K562 (cell line): Measurements from ENCODE around the gene QARS1. TPM values are rescaled to one million over a fixed set of nuclear protein-coding genes. Genes with fewer than 3 reads are reported as not detected.

Experiments used
- ATAC-seq: fragments of 200-7000 bp; cut with Tn5 transposase; 3 replicates; pipeline ENCODE4 v1.9.1; 2020; ENCODE audit warnings: moderate library complexity
- BruUV-seq: library from RNA; stranded (reverse); fragments of 400-500 nt; replicated peaks from 2 replicates; lab custom pipeline; 2021; lab: Mats Ljungman, UMichigan
- CTCF ChIA-PET: fragments of 300-600 bp; formaldehyde crosslinking; extraction: SDS; loops from one replicate; lab custom pipeline; 2021; ENCODE audit warnings: low intra/inter-chr PET ratio; lab: Yijun Ruan, JAX
- POLR2A ChIA-PET: fragments of 300-600, 350-650 bp; sonication (Branson Sonifier 250); formaldehyde crosslinking; extraction: SDS; loops from one replicate; lab custom pipeline; 2021; ENCODE audit warnings: antibody characterized with exemption, inconsistent platforms; lab: Yijun Ruan, JAX
- DNase-seq, 4 experiments: peaks; one replicate each; pipeline versions ENCODE4 v3.0.0 to v3.0.0-alpha.2; 2011 to 2018; ENCODE audit warnings: low spot score in 3 of 4, mixed read lengths in 3 of 4; ENCODE audit errors: extremely low read depth in 1 of 4
- FAIRE-seq: peaks from 2 replicates; lab custom pipeline; 2011; peaks lifted over from hg19 to GRCh38; lab: Jason Lieb, UNC
- H2AFZ ChIP-seq: 2 replicates; pipeline ENCODE4 v1.6.0; 2011; ENCODE audit warnings: low read depth, low read length, control low read depth, inconsistent platforms
- H3K27ac ChIP-seq: fragments of 200-600 bp; 3 replicates; pipeline ENCODE4 v1.8.0; 2011; ENCODE audit warnings: low read depth, mild to moderate bottlenecking, control low read depth, inconsistent platforms, low read length, moderate library complexity, mixed read lengths; ENCODE audit errors: extremely low read depth
- H3K27me3 ChIP-seq, 2 experiments: fragments of 300-600 bp in 1 of 2; 2 replicates in 1 of 2; 3 replicates in 1 of 2; pipeline versions ENCODE4 v1.6.0 to v1.8.0; 2011; ENCODE audit warnings: inconsistent platforms in 2 of 2, low read length in 2 of 2, mild to moderate bottlenecking in 1 of 2, mixed read lengths in 1 of 2, moderate library complexity in 1 of 2; ENCODE audit not compliant: control insufficient read depth in 2 of 2, insufficient read depth in 2 of 2
- H3K36me3 ChIP-seq: fragments of 300-600 bp; 3 replicates; pipeline ENCODE4 v1.8.0; 2011; ENCODE audit warnings: mild to moderate bottlenecking, low read length, inconsistent platforms; ENCODE audit not compliant: control insufficient read depth, insufficient read depth
- H3K4me1 ChIP-seq, 2 experiments: fragments of 200-600 bp in 1 of 2; replicated peaks in 1 of 2; 2 replicates in 1 of 2; 3 replicates in 1 of 2; pipeline versions ENCODE4 v1.5.1 to v1.8.0; 2011; ENCODE audit warnings: inconsistent platforms in 2 of 2, low read length in 2 of 2, mild to moderate bottlenecking in 1 of 2, mixed read lengths in 1 of 2, moderate library complexity in 1 of 2; ENCODE audit not compliant: control insufficient read depth in 2 of 2, insufficient read depth in 2 of 2
- H3K4me2 ChIP-seq: 2 replicates; pipeline ENCODE4 v1.6.1; 2011; ENCODE audit warnings: low read length, control low read depth, inconsistent platforms, mixed read lengths; ENCODE audit not compliant: insufficient read depth
- H3K4me3 ChIP-seq: fragments of 200-600 bp; sonication (generic), shearing (Covaris generic); 2 replicates; pipeline ENCODE4 v1.5.1; 2016; ENCODE audit warnings: control low read depth, inconsistent platforms
- H3K79me2 ChIP-seq: fragments of 200-600 bp; 3 replicates; pipeline ENCODE4 v1.8.0; 2011; ENCODE audit warnings: low read length, inconsistent platforms; ENCODE audit not compliant: control insufficient read depth, insufficient read depth
- H3K9ac ChIP-seq, 2 experiments: 2 replicates each; pipeline versions ENCODE4 v1.6.0 to v1.6.1; 2011; ENCODE audit warnings: low read depth in 2 of 2, low read length in 2 of 2, control low read depth in 1 of 2, inconsistent platforms in 1 of 2, mild to moderate bottlenecking in 1 of 2, mixed read lengths in 1 of 2; ENCODE audit not compliant: insufficient read depth in 1 of 2
- H3K9me1 ChIP-seq: one replicate; pipeline ENCODE4 v1.6.0; 2011; ENCODE audit warnings: inconsistent platforms, mild to moderate bottlenecking, low read length, moderate library complexity; ENCODE audit not compliant: control insufficient read depth, insufficient read depth
- H3K9me3 ChIP-seq: replicated peaks from 2 replicates; pipeline ENCODE4 v1.5.1; 2011; ENCODE audit warnings: low read depth, low read length, inconsistent platforms; ENCODE audit not compliant: control insufficient read depth, insufficient read depth
- H4K20me1 ChIP-seq: replicated peaks from 2 replicates; pipeline ENCODE4 v1.6.1; 2011; ENCODE audit warnings: low read length, inconsistent platforms, mixed read lengths; ENCODE audit not compliant: control insufficient read depth, insufficient read depth
- ARID1B ChIP-seq: fragments of 450-650 bp; IDR thresholded peaks from 2 replicates; pipeline ENCODE4 v1.6.1; 2016; ENCODE audit warnings: antibody characterized with exemption, mild to moderate bottlenecking, inconsistent platforms
- FOXA1 ChIP-seq: fragments of 450-650 bp; IDR thresholded peaks from 2 replicates; pipeline ENCODE4 v1.6.1; 2016; ENCODE audit warnings: mild to moderate bottlenecking, borderline replicate concordance
- FOXJ3 ChIP-seq: sonication (generic); formaldehyde crosslinking; IDR thresholded peaks from 2 replicates; pipeline ENCODE4 v1.4.0; 2020; ENCODE audit warnings: mild to moderate bottlenecking, missing genetic modification reagents
- HMGN3 ChIP-seq: IDR thresholded peaks from 2 replicates; pipeline ENCODE4 v1.6.1; 2011; ENCODE audit warnings: borderline replicate concordance, low read depth, mild to moderate bottlenecking, mixed read lengths, low read length; ENCODE audit not compliant: insufficient read length; ENCODE audit errors: extremely low read depth
- MEIS2 ChIP-seq: fragments of 450-650 bp; IDR thresholded peaks from 2 replicates; pipeline ENCODE4 v1.6.1; 2014; ENCODE audit warnings: mild to moderate bottlenecking; ENCODE audit not compliant: partially characterized antibody
- PRPF4 ChIP-seq: fragments of 200-400 bp; formaldehyde crosslinking; IDR thresholded peaks from one replicate; pipeline ENCODE4 v1.6.1; 2017; ENCODE audit warnings: low read length, low read depth, mild to moderate bottlenecking; ENCODE audit not compliant: insufficient read depth, poor library complexity, severe bottlenecking
- STAG1 ChIP-seq: sonication (generic); formaldehyde crosslinking; IDR thresholded peaks from 2 replicates; pipeline ENCODE4 v1.5.0; 2020; ENCODE audit warnings: missing genetic modification reagents, borderline replicate concordance
- ZBTB7A ChIP-seq: IDR thresholded peaks from 2 replicates; pipeline ENCODE4 v1.6.1; 2011; ENCODE audit warnings: low read depth, mild to moderate bottlenecking, low read length, moderate library complexity, borderline replicate concordance; ENCODE audit not compliant: control insufficient read depth
- ZNF175 ChIP-seq: fragments of 200-800 bp; sonication (Bioruptor generic); IDR thresholded peaks from 2 replicates; pipeline ENCODE4 v1.6.1; 2016; ENCODE audit warnings: low read depth, mild to moderate bottlenecking, missing genetic modification characterization, missing compliant biosample characterization
- ZNF507 ChIP-seq: conservative IDR thresholded peaks from 2 replicates; pipeline ENCODE4 v1.6.1; 2017; ENCODE audit warnings: missing genetic modification characterization, missing compliant biosample characterization
- WGBS: fragments of 100-300 bp; shearing (Covaris generic); methylation state at CpG from one replicate; pipeline ENCODE4 v1.1.6; 2016; ENCODE audit warnings: low coverage, mixed read lengths; ENCODE audit not compliant: insufficient coverage; ENCODE audit errors: missing lambda C conversion rate; 5-methylcytosine and 5-hydroxymethylcytosine counted together
- in situ Hi-C: fragments of 300-500 bp; cut with MboI; formaldehyde crosslinking; loops from 4 replicates; pipeline ENCODE4 v1.15.0; 2018; ENCODE audit warnings: inconsistent platforms, mixed read lengths
- intact Hi-C: fragments of 100-400 bp; cut with micrococcal nuclease; formaldehyde crosslinking; loops from 2 replicates; pipeline ENCODE4 v1.14.2; 2022
- polyA plus RNA-seq, 8 experiments: library from polyadenylated mRNA; depleted of rRNA in 4 of 8; stranded (reverse) in 5 of 8; unstranded in 3 of 8; fragments of >200 nt; fragmentation: Nextera tagmentation in 2 of 8; fragmentation: Illumina TruSeq in 1 of 8; extraction: Ambion mirVana in 2 of 8; extraction: Trizol in 1 of 8; gene quantifications; 2 replicates each; pipeline versions ENCODE4 v1.2.1 to v1.2.3, GENCODE V29; 2011 to 2014; ENCODE audit warnings: inconsistent platforms in 1 of 8, missing spikeins in 1 of 8
- total RNA-seq, 7 experiments: library from RNA; depleted of rRNA in 6 of 7; stranded (reverse); fragments of >200 nt in 6 of 7; fragmentation: Illumina TruSeq in 2 of 7; extraction: Trizol in 2 of 7; gene quantifications; 2 replicates each; pipeline versions ENCODE4 v1.2.1 to v1.2.3, GENCODE V29; 2011 to 2021; ENCODE audit warnings: low replicate concordance in 1 of 7
- TF ChIP-seq, protein P1 (sequence below): fragments of 450-650 bp; IDR thresholded peaks from 2 replicates; pipeline ENCODE4 v1.6.1; 2016; ENCODE audit warnings: borderline replicate concordance
- TF ChIP-seq, protein P2 (sequence below), 2 experiments: fragments of 200-800 bp in 1 of 2; sonication (Bioruptor generic) in 1 of 2; sonication (generic) in 1 of 2; formaldehyde crosslinking in 1 of 2; IDR thresholded peaks in 1 of 2; conservative IDR thresholded peaks in 1 of 2; 2 replicates each; pipeline versions ENCODE4 v1.5.0 to v1.6.1; 2016 to 2020; ENCODE audit warnings: missing compliant biosample characterization in 1 of 2, missing genetic modification characterization in 1 of 2, missing genetic modification reagents in 1 of 2

The QARS1 gene
- total and polyA plus RNA-seq, 9 of the 15 experiments (the other 6 are each of a cell fraction or from before 2014, with no cell fraction given), result 148 to 310 (median 273) TPM

DNA sequence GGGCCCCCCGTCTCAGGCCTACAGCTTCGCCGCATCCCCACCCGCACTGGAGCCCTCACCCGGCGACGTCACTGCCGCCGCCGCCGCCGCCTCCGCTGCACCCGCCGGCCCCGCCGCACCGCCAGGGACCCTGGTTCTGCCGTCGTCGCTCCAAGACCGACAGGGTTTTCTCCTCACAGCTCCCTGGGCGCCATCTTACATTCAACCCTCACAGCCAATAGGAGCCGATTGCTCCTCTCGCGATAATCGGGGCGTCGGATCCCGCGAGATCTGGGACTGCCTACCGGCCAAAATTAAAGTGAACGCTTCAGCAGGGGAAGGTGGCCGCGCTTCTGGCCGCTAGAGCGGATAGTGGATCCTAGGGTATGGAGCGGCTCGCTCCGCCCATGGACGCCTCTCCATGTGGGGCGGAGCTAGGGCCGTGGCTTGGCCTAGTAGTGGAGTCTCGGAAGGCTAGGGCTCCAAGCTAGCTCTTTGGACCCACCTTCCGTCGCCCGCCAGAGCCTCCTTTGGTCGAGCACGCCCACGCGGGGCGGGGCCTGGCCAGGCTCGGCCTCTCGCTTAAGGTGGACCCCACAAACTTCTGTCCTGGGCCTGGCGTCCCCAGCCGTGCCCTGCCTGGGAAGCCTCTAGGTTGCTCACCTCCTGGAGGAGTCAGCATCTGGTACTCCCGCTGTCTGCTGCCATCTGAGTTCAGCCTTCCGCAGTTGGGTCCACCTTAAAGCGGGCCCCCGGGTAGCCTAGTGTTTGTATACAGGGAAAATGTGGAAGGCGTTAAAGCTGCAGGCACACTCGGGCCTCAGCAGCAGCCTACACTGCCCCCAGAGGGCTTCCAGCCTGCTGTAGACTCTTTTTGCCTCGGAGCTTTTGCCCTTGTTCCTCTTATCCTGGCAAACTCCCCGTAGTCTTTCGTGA, 10.4 kb downstream of the QARS1 start, which contains the start of gene QRICH1 (continued):
- no peak for TF ChIP-seq ZNF507 (tag)
- no peak for TF ChIP-seq MEIS2
- TF ChIP-seq FOXA1, result no peak
- TF ChIP-seq ARID1B, result no peak
- TF ChIP-seq FOXJ3 (CRISPR knock-in tag), result no peak
- TF ChIP-seq, all 486 proteins: peak for 106

DNA sequence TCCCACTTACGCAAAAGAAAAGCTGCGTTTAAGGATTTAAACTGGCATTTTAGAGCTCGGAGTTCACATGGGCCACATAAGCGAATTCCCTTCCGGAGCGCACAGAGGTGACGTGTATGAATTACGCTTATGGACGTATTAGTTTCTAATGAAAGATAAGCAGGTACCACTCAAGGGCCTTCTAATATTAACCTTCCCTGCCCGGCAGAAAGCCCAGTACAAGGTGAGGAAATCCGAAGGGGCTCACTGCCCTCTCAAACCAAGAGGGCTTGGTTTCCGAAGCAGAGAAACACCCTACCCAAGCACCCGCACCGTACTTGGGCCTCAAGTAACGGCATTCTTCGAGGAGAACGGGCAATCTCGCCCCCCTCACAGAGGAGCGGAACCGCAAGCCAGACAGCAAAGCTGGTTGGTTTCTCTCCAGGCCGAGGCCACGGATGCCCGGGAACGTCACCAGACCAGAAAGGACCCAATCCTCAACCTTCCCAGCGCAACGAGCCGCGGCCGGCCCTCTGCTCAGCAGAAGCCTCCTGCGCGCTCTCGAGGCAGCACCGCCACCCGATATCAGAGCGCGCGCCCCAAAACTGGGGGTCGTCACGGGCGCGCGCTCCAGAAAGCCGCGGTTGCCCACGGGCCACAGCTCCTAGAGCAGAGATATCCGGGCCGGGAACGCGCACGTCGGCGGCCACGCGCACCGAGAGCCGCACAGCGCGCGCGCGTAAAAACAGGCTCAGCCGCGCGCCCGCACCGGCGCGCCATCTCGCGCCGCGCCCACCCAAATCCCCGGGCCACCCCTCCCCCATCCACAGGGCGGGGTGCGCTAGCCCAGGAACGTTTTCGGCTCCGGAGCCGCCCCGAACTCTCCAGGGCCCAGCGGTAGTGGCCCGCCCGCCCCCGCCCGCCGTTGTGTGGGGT, 11.4 kb downstream of the QARS1 start:
- TSS peak; percentile 58 for BruUV-seq
- WGBS, result under 1% methylated on average over 15 of the region's 86 CpGs
- H2AFZ ChIP-seq, result peak overlapping the region; percentile 98; the same call in 1 of the 2 replicates
- intact Hi-C loops, result no loop called here
- peaks cover 44% of the 10 kb centered on the region for H3K36me3 ChIP-seq
- peak overlapping the region; percentile 97 for H3K27ac ChIP-seq
- peak; percentile 42 for ATAC-seq
- H3K4me2 ChIP-seq, result peak overlapping the region; percentile 91
- peaks cover 11 to 22% of the 10 kb centered on the region in 2 experiments; a peak in 4 of 5 replicates for H3K4me1 ChIP-seq
- peaks cover 16% of the 10 kb centered on the region for H4K20me1 ChIP-seq
- no peak for FAIRE-seq
- H3K79me2 ChIP-seq, result peaks cover 51% of the 10 kb centered on the region
- no peaks in the 10 kb centered on the region for H3K9me3 ChIP-seq
- CTCF ChIA-PET, result no interaction called here
- DNase-seq, result peak; percentile 71 to 88 (median 72)
- no peaks in the 10 kb centered on the region for H3K9me1 ChIP-seq
- POLR2A ChIA-PET, result interaction anchor here (0.6 to 2.7 kb wide), 26 partner anchors 8 to 905 kb away, joined by 3 to 31 read pairs (median 4); partner anchors contain the start of genes DALRD3, NDUFAF3, QARS1 and USP4
- H3K27me3 ChIP-seq, result no peaks in the 10 kb centered on the region
- in situ Hi-C loops, result no loop called here
- H3K9ac ChIP-seq, result peak overlapping the region; percentile 87 to 99
- peak overlapping the region; percentile 62 for H3K4me3 ChIP-seq
- TF ChIP-seq, protein P1, sequence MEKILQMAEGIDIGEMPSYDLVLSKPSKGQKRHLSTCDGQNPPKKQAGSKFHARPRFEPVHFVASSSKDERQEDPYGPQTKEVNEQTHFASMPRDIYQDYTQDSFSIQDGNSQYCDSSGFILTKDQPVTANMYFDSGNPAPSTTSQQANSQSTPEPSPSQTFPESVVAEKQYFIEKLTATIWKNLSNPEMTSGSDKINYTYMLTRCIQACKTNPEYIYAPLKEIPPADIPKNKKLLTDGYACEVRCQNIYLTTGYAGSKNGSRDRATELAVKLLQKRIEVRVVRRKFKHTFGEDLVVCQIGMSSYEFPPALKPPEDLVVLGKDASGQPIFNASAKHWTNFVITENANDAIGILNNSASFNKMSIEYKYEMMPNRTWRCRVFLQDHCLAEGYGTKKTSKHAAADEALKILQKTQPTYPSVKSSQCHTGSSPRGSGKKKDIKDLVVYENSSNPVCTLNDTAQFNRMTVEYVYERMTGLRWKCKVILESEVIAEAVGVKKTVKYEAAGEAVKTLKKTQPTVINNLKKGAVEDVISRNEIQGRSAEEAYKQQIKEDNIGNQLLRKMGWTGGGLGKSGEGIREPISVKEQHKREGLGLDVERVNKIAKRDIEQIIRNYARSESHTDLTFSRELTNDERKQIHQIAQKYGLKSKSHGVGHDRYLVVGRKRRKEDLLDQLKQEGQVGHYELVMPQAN, result 0 out of 2 replicates have a peak, but pooled peaks have one; percentile 43
- 0 out of 2 replicates have a peak, but pooled peaks have one; percentile 29 for TF ChIP-seq ZNF175
- TF ChIP-seq PRPF4, result peak; percentile 69
- TF ChIP-seq, protein P2, sequence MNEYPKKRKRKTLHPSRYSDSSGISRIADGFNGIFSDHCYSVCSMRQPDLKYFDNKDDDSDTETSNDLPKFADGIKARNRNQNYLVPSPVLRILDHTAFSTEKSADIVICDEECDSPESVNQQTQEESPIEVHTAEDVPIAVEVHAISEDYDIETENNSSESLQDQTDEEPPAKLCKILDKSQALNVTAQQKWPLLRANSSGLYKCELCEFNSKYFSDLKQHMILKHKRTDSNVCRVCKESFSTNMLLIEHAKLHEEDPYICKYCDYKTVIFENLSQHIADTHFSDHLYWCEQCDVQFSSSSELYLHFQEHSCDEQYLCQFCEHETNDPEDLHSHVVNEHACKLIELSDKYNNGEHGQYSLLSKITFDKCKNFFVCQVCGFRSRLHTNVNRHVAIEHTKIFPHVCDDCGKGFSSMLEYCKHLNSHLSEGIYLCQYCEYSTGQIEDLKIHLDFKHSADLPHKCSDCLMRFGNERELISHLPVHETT (CRISPR knock-in tag; conservative IDR thresholded peaks at IDR 0.05 in 1 of 2, IDR thresholded peaks at IDR 0.05 in 1 of 2), result peak in 1 of 2 experiments; percentile 86; a peak in 1 of 4 replicates
- peak; percentile 47 for TF ChIP-seq HMGN3
- 0 out of 2 replicates have a peak, but pooled peaks have one; percentile 4 for TF ChIP-seq STAG1
- TF ChIP-seq ZBTB7A, result peak; percentile 91; the same call in 1 of the 2 replicates
